HG03097 (cell line): Measurements from ENCODE around the gene CASQ1.

Experiments
- ATAC-seq: cut with Tn5 transposase; IDR thresholded peaks from one replicate; pipeline ENCODE4 v1.9.1; 2021; ENCODE audit not compliant: unreplicated experiment, low FRiP score

CASQ1 gene

DNA sequence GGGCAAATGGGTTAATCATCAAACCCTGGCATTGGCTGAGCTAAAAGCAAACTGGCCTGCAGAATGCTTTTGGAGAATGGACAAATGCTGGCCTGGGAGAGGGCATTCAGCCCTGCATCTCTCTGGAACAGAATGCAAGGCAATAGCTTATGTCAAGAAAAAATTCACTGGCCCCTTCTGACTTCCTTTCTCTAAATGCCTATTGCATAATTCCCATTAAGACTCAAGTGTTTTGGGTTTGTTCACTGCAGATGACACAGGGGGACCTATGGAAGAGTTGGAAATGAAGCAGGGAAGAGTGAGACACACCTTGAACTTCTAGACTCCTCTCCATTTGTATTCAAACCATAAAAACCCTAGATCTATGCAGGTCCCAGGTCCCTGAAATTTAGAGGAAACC, 30.7 kb downstream of the CASQ1 start:
- ATAC-seq = no peak

DNA sequence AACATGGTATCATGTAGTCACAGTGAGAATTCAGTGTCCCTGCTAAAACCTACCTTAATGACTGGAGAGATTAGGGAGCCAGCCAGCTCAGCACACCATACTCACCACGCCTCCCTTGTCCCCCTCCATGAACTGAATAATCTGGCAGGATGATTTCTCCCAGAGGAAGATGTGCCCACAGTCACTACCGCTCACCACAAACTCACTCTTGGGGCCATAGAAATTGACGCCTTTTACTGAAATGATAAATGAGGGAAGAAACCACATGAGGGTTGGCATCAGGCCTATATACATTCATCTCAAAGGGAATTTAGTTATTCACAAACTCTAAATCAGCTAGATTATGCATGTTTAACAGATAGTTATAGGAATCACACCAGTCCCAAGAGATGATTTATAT, 32.2 kb downstream of the CASQ1 start:
- ATAC-seq = no peak

- ATAC-seq = no peak
Observed at GRCh38 chr1:160224606-160225005, 34.2 kb downstream of the CASQ1 start.

DNA sequence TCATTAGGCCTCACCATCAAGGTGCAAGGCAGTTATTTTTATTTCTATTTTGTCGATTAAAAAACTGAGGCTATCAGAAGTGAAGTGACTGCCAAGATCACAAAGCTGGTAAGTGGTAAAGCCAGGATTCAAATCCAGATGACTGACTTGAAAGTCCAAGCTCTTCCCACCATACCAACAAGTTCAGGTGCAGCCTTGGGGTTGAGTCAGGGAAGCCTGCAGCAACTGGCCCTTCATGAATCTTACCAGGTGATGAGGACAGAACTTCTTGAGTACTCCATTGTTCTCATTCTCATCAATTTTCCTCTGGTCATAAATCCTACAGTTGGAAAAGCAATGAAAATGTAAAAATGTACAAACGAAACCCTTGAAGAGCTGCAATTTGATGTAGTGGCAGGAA, 35.0 kb downstream of the CASQ1 start:
- ATAC-seq = no peak

DNA sequence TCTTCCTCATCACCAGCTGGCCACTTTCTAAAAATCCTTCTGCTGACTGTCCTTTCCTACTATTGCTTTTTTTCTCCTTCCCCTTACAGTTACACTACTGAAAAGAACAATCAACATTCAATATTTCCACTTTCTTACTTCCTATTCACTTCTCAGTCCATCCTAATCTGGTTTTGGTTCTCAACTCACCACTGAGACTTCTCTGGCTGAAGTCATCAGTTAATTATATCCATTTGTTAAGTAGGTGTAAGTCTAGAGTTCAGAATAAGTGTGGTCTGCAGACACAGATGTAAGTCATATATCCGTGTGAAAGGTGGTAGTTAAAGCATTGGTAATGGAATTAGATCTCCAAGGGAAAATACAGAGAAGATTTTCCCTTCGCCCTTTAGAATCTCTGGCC, 36.2 kb downstream of the CASQ1 start:
- ATAC-seq = no peak

- no peak for ATAC-seq
Observed at GRCh38 chr1:160227034-160227433, 36.7 kb downstream of the CASQ1 start.

- ATAC-seq = no peak
Observed at GRCh38 chr1:160227561-160227960, 37.2 kb downstream of the CASQ1 start.

DNA sequence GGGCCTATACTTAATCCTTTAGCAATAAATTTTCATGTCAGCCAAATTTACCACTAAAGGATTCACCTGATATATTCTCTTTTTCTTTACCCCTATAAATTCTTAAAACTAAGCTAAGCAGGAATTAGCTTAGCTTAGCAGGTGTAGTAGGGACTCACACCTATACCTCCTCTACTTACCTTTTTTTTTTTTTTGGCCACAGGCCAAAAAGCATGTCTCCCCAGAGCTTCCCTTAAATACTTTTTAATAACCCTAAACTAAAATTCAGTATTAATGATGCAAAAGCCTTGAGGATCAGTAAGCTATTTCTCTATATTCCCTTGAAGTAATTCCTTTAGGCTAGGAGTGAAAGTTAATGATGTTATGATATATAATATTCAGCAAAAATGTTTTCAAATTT, 38.1 kb downstream of the CASQ1 start:
- no peak for ATAC-seq

DNA sequence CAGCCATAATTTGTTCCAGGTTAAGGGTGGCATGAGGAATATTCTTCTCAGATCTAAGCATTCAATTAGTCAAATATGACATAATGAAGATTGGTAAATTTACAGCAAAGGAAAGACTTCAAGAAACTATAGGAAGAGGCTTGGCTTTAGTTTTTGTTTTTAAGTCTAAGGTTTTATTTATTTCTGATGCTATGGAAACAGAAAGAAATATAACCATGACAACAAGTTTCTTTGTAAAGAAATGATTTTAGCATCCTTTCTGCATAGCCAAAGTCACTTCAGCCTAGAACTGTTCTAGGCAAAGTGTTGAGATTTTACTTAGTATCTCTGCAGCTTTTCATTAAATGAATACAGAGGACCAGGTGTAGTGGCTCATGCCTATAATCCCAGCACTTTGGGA, 42.5 kb downstream of the CASQ1 start:
- ATAC-seq = no peak

DNA sequence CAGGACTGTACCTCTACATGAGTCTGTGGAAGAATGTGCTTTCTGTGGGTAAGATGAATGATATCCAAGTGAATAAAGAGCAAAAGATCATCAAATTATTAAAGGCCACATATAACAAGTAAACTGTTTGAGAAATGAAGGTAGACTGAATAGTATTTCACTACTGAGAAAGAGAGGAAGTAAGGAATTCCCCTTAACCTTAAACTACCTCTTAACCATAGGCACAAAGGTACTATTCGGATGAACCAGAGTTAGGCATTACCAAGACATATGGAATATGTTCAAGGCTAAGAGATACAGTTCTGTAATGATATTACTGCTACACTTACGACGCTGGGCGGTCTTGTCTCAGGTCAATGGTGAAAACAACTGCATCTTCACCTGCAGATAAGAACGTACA, 46.4 kb downstream of the CASQ1 start:
- no peak for ATAC-seq

- no peak for ATAC-seq
Observed at GRCh38 chr1:160237558-160237957, 47.2 kb downstream of the CASQ1 start.

DNA sequence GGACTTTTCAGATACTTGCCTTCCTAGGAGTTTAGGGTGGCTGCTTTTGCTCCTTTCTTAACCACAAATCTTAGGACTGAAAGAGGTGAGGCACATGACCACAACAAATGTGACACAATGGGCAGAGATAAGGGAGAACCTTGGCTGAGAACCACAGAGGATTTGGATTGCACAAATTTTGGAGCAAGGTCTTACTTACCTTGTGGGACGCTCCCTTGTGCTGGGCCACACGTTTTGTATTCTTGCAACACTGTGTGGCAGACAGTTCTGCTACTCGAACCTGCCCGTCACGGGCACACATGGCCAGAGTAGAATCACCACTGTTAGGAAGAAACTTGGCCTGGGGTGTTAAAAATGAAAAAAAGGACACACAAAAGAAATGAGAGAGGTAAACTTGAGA, 48.0 kb downstream of the CASQ1 start:
- ATAC-seq = no peak

DNA sequence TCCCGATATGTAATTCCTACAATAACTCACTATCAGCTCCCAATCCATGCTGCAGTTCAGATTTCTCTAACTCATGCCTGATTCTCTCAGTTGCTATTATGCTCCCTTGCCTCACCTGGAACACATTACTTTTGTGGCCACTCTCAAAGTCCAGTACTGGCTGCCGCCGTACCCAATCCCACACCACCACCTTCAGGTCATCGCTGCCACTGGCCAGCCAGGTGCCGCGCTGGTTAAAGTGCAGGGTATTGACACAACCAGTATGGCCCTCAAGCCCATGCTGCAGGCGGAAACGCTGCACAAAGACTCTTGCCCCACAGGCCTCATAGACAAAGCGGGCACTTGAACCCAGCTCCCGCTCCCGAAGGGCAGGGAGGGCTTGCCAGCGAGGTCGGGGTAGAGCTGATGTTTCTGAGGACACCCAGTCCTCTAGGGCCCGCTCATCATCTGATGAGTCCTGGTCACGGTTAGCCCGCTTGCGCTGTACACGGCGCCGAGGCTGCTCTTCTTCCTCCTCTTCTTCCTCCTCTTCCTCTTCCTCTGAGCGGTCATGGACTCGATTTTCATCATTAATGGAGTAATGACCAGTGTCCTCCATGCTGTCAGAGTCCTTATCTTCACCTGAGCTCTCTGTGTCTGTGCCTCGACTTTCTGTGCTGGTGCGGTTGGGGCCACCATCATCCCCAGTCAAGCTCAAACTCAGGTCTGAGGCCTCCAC, 49.4 kb downstream of the CASQ1 start:
- ATAC-seq = no peak

DNA sequence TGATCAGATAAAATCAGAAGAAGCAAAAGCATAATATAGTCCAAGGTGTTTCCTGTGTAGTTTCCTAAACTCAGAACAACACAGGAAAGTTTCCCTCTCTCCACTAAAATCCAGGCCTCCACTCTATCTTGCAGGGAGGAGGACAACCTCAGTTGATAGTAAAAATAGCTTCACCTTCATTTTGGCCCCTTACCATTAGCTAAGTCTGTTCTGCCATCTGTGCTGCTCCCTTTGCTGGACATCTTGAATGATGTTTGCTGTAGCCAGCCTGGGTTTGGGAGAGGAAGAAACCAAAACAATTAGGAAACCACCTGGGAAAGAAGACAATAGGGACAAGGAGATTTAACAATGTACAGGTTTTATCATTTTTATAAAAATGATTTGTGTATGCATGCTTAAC, 53.4 kb downstream of the CASQ1 start:
- ATAC-seq = no peak

DNA sequence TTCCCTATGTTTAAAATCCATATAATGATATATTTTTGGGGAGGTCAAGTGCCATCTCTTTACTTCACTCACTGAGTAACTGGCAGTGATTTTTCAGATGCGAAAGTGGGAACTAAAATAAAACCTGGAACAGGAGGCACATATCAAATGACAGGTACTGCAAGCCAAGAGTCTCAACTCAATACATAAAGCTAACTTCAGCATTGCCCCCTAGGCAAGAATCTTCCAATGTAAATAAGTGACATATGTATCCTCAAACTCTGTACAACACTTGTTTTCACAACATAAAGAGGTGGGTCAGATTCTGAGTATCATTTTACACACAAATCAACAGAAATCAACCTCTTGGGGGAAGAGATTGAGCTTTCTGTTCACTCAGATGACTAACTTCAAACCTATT, 53.8 kb downstream of the CASQ1 start:
- no peak for ATAC-seq

DNA sequence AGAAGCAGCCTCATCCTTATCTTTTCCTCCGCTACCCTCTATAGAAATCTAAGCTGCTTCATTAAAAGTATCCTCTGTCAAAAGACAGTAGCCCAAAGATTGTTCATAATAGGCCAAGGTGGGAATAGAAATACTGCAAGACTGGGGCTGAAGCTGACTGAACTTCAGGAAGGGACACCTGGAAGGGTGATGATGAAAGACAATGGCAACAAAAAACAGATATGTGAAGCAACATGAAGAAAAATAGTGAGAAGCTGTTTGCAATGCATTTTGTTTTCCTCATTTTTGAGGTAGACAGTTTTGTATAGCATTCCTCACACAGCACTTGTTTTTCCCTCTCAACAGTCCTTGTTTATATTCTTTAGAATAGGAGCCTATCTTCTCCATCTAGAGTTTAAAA, 55.1 kb downstream of the CASQ1 start:
- no peak for ATAC-seq

- ATAC-seq = no peak
Observed at GRCh38 chr1:160247053-160247452, 56.7 kb downstream of the CASQ1 start.

DNA sequence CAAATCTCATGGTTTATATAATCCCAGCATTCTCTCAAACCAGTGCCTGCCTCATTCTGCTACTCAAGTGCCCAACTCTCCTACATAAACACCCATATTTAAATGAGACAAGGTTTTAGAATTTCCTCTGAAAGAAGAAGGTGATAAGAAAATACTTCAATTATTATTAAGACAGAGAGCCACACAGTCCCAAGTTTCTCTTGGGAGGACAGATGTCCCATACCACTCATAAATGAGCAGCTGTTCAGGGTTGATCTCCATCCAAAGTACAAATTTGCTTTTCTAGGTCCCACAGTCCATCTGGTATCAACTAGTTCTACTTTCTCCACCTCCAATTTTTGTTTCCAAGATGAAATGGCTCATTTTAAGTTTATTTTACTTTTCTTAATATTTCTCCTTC, 60.6 kb downstream of the CASQ1 start:
- ATAC-seq = no peak
